Amniotic epithelial cell (primary cell): ENCODE measurements around the gene NALCN.

Experiments
- DNase-seq: peaks from one replicate; pipeline ENCODE4 v3.0.0-alpha.2; 2010; ENCODE audit warnings: low read depth

NALCN gene

DNA sequence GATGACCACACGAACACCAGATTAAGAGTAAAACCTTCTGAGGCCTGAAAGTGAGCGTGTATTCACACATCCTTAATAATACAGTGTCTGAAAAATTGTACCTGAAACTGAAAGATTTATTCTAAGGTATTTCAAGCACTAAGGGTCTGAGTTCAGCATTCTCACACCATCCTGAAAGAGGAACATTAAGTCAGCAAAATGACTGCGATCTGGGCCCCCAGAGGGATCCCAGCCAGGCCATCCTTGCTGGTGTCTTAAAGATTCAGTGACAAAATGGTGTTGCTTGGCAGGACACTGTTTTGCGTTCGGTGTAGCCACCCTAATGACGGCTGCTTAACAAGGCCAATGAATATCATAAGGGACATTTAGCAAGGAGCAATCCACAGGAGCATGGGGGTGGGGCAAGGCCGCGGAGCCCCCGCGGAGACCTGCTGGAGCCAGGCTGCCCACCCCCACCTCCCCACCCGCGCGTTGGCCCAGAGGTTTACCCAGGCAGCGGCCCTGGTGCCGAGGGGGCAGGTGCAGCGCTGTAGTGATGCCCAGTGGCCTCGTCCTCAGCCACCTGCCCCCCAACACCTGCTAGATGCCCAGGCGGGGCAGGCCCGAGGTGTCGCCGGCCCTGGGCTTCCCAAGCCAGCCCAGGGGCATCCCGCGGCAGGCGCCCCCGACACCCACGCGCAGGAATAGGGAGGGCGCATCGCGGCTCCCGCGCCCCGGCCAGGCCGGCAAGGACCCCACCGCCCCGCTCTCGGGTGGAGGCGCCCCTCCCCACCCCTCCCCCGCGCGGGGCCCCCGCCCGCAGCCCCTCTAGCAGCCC is 742 bp downstream of the NALCN start:
- DNase-seq = no peak

DNA sequence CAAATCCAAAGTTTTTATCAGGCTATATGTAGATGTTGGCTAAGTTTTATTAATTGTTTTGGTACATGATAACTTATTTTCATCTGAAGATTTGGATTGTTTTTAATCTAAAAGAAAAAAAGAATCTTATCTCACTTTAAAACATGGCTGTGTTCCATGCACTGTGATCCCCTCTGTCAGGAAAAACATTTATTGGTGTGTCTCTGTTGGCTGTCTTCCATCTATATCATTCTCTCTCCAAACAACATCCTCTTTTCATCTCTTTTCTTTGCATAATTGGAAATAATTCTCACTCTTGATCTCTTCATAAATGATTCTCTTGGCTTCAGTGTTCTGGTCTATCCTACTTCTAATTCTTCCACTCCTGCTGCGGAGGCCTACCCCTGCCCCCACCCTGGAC is 4.2 kb downstream of the NALCN start:
- no peak for DNase-seq

DNA sequence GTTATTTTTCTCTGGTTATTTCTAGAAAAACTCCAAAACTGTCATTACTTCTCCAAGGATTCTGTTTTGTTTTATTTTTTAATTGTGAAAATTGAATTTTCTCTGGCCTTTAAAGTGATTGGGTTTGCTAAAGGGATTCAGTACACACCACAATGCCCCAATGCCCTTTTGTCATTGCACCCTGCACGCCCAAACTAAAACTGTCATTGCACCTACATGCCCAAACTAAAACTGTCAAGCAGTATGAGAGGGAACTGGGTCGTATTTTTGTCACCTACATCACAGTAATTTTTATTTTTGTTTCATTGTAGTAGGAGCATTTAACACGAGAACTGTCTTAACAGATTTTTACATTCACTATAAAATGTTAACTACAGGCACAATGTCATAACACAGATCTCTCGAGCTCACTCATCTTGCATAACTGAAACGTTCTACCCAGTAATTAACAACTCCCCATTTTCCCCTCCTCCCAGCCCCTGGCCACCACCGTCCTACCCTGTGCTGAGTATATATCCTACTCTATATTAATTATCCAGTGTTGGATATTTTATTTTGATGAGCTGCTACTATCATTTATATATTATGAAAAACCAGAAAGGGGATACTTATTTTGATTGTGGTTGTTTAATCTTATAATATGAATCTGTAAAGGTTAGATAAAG is 7.2 kb downstream of the NALCN start:
- no peak for DNase-seq

DNA sequence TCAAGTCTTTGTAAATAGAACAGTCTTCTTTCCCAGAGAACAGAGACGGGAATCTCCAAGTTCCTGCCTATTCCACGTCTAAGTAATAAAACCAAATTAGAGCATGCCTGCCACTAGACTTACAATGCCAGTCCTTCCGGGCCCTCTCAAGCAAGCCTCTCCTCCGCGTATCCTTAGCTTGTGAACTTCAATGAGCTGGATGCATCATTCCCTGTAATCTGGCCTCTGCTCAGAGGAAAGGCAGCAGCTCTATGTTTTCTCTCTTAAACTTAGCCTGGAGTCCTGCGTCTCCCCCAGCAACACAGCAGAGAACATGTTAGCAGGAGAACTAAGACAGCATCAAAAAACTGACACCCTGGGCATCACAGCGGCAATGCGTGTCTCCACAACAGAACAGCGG is 8.2 kb downstream of the NALCN start:
- DNase-seq = no peak

DNA sequence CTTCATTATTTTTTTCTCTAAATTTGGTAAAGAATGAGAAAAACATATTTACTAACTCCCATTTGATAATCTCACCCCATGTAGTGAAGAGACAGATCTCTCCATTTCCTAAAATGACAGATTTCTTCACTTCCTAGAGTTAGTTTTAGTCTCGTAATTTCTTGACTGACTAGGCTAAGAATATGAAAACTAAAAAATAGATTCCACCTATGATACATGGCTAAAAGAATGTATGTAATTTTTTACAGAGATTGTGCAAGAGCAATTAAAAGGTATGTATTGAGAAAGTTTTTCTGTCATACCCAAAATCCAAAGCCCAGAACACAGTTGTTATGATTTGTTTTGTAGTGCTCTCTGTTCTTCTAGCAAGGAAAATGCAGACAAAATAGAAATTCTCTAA is 9.5 kb downstream of the NALCN start:
- DNase-seq = peak; percentile 33

DNA sequence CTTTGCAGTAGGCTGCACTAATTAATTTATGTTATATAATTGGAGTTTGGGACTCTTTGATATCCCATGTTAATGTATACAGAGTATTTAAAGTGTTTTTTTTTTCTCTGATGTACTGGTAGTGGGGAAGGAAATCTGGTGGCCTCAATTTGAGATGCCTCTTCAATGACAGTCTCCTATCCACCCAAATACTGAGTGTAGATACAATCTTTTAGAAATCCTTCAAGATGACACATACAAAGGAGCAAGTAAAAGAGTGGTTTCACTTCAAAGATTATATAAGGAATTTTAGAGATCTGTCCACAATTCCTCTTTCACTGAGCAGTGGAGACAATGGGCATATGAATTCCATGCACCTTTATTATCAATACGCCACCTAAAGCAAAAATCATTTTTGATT is 15.1 kb downstream of the NALCN start:
- no peak for DNase-seq

DNA sequence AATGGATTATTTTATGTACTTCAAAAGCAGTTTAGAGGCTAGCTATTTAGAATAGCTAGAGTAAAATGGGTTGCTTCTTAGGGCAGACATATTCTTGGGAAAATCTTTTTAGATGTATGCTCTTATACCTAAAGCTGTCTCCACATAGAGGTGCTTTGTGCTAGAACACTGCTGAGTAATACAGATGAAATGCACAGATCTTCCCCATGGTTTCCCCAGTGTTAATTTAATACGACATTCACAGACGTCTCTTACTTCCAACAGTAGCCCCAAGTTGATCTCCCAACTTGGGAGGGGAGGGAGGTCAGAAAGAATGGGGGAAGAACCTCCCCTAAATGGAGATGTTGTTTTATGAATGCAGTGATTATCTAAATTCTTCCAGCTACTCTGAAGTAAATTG is 16.9 kb downstream of the NALCN start:
- peak; percentile 51 for DNase-seq

DNA sequence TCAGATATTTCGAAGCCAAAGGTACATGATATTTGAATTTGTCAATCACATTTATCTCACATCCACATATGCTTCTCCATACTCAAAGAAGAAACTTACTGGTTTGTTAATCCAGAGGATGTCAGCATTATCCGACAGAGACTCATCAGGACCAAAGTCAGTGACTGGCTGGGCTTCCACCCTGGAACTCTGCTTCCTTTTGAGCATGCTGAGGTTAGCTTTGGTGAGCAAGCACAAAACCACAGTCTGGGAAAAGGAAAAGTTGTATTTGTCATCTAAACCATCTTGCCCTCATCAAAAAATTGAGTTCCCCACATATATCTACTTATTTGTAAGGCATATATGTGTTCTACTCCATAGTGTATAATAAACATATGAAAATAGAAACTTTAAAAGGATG is 17.4 kb downstream of the NALCN start:
- DNase-seq = peak; percentile 79

DNA sequence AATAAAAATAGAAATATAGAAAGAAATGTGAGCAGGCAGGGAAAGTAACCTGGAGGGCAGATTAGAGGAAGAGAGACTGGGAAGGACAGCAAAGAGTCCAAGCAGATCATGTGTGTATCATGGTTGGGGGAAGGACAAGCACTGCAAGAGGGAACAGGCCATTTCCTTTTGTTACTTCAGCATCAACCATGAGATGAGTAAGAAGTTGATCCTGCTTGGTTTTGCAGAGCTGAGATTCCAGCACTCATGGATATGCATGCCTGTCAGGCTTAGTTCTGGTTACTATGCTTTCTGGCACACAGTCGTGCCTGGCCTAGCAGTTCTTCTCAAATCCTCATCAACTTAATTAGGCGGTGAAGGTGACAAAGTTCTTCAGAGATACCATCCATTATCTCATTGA is 18.1 kb downstream of the NALCN start:
- DNase-seq = peak; percentile 70

DNA sequence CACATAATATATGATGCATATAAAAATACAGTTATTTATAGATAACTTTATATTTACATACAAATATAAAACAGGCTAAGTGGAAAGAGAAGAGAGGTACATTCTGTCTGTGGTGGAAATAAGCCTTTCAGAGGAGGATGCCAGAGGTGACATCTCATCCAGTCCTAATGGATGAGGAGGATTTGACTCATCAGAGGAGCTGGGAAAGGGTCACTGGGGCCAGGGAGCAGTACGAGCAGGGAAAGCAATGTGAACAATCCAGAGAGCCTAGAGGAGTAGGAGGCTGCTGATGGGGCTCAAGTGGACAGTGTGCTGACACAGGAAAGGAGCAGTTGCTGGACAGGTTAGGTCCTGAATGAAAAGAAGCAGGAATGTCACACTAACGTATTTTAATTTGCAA is 18.6 kb downstream of the NALCN start:
- peak; percentile 91 for DNase-seq

DNA sequence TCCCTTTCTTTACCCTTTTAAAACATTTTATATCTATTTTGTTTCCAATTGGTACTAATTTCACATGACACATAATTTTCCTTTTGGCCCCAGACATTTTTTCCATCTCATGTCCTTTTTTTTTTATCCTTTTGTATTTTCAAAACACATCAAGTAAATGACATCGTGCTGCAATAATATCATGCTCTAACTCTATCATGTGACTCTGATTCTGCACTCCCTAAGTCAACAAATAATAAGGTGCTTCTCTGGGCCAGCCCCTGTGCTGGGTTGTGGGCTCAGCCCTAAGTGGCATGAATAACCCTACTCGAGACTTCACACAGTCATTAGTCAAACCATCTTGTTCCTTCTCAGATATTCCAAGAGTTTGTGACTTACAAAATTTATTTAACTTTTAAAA is 21.7 kb downstream of the NALCN start:
- no peak for DNase-seq

DNA sequence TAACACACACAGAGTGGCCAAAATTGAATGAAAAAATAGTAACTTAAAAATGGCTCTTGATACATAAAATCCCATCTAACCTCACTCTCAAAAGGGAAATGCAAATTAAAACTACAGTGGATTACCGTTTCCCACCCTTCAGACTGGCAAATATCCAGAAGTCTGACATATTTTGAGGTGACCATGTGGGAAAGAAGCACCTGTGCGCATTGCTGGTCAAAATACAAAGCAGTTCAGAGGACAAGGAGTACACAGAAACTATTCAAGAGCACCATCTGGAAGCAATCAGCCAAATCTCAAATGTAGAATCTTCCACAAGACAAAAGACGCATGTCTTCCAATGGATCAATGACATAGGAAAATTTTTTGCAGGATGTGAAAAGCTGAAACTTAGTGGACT is 23.2 kb downstream of the NALCN start:
- no peak for DNase-seq

DNA sequence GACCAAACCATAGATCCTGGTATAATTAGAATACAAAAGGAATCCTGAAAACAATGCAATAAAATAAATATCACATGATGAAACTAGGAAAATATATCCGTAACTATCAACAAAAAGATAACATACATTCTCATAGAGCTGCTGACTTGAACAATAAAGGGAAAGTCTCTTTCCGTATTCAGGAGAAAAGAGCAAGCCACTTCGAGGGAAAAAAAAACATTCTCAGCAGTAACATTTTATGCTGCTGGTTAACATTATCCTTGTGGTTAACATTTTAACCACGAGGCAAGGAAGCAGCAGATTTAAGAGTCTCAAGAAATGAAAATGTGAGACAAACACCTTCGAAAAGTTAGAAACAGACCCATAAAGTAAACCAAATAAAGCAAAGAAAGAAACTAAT is 25.8 kb downstream of the NALCN start:
- DNase-seq = peak; percentile 78

DNA sequence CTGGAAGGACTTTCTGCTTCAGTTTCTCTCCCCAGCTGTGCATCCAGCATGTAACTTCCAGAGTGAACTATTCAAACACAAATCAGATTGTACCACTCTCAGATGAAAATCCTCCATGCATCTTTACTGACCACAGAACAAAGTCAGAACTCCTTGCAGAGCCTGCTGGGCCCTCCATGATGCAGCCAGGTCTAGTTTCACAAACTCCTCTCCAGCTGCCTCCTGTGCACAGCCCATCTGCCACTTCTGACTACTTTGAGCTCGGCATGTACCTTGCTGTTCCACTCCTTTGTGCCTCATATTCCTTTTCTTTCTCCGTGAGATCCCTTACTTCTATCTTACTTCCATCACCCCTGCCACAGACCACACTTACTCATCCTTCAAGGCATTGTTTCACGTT is 31.4 kb downstream of the NALCN start:
- no peak for DNase-seq

DNA sequence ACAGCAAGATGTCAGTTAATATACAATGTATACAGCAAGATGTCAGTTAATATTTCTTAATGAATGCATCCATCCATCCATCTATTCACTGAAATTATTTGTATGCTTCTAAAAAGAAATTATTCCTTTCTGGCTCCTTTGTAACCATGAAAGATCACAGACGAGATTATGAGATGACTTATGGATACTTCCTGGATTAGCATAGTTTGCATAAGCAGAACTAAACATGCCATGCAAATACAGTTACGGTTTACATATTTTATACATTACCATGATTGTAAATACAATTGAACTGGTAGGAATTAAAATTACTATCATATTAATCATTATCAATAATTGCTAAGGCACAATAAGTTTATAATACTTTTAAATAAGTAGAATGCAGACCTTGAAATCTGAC is 32.7 kb downstream of the NALCN start:
- no peak for DNase-seq

DNA sequence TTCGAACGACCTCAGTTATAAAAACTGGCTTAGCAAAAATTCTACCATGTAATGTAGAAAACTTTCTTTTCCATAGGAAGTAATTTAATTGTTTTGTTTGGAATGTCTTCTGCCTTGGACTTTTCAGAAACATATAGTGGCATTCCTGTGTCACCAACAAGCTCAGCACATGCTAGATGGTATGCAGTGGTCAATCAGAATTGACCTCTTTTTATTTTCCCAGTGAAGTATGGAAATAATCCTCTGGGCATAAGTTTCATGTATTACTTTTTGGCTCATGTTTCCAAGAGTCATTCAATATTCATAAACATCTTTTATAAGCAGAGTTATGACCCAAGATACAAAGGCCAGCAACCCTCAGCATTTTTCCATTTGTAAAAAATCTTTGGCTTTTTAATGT is 33.6 kb downstream of the NALCN start:
- DNase-seq = no peak

DNA sequence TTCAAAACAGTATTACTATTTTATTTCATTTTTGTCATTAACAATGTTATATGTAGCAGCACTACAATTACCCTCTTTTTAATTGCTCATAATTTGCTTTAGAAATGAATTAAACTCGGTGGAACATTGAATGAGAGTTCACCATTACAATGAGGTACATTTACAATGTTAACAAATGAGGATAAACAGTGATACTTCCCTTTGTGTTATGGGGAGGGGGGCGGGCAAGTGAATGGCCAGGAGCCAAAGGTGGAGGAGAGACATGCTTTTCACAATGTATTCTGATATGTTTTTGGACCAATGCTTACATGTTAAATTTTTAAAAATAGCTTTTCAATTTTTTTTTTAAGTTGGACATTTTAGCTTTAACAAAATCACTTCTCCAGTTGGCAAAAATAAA is 34.2 kb downstream of the NALCN start:
- DNase-seq = no peak

DNA sequence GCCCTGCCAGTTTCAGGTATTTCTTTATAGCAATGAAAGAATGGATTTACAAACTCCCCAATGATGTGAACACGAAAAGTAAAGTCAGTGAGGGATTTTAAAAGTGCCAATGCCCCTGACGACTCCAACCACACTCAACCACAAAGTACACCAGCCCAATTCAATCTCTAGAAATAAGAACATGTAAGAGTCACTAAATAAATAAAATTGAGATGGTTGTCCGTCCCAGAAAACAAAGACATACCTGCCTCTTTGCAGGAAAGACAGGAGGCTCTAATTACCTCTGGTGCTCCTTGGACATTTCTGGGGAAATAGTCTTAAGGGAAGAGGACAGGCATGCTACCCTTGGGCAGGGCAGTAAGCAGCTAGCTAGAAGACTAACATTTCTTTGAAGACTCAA is 55.8 kb downstream of the NALCN start:
- DNase-seq = no peak

DNA sequence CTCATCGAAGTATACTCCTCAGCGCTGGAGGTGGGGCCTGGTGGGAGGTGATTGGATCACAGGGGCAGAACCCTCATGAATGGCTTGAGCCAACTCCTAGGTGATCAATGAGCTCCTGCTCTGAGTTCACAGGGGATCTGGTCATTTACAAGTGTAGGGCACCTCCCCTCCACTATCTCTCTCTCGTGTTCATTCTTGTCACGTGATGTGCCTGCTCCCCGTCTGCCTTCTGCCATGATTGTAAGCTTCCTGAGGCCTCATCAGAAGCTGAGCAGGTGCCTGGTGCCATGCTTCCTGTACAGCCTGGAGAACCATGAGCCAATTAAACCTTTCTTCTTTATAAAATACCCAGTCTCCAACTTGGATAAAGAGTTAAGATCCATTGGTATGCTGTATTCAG is 61.4 kb downstream of the NALCN start:
- no peak for DNase-seq

DNA sequence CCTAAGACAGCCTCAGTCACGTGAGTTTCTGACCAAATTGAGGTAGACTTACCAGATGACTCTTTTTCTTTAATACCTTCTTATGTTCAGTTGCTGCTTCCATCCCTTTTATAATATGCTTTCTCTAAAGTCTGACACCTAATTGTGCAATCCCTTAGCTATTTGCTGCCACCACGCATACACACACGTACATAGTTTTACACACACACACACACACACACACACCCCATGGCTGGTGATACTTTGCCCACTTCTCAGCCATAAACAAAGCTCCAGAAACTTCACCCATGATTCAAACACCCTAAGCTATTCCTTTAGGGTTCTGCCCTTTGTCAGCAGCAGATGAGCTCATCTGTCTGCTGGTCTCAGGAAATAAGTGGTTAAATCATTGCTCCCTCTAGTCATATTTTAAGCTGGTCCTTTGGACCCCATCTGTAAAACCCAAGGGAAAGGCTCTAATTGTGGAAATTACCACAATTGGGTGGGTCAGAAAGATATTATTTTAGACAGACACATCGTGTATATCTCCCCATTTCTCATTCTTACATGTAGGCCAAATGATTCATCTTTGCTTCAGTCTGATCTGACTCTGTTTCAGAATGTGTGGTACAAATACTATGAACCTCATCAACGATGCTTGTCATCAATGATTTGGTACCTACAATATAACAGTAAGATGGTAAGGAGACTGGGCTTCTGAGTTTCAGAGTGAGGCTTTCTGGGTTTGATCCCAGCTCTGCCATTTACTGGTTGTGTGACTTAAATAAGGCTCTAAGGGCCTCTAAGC is 69.2 kb downstream of the NALCN start:
- peak; percentile 75 for DNase-seq

DNA sequence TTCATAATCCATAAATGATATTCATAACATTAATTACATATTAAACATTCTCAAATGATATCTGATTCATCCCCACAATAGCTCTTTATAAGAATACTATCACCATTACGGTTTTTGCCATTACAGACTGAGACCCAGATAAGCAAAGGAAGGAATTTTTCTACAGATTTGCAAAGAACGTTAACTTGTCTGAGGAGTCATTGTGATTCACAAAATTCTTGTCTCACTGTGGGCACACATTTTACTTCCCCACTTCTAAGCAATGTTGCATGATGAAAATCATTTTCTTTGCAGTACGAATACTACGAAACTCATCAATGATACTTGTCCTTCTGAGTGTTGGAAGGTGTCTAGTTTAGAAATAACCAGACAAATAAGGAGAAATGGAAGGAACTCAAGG is 70.1 kb downstream of the NALCN start:
- DNase-seq = peak; percentile 70

DNA sequence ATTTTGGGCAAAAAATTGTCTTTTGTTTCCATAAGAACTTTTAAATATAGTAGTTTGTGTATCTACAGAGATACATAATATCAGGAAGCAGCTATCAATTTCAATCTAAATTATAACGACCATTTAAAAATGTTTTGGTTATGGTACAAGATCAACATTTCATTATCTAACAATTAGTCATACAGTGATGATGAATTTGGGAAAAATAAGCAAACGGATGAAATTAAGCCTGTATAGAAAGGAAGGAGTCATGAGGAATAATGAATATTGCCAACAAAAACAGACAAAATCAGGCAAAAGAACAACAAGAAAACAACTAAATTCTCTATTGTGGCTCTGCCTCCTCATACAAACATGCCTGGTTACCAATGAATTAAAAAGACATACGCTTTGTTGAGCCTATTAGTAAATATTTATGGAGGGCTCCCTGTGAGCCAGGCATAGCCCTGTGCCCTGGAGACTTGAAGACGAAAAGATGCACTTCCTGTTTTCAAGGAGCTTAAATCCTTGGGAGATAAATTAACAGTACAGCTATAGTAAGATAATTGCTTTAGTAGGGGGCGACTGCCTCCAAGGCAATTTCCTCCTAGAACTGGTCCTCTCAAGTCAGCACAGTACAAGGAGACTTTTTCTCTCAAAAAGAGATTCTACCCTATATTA is 73.0 kb downstream of the NALCN start:
- DNase-seq = peak; percentile 8

DNA sequence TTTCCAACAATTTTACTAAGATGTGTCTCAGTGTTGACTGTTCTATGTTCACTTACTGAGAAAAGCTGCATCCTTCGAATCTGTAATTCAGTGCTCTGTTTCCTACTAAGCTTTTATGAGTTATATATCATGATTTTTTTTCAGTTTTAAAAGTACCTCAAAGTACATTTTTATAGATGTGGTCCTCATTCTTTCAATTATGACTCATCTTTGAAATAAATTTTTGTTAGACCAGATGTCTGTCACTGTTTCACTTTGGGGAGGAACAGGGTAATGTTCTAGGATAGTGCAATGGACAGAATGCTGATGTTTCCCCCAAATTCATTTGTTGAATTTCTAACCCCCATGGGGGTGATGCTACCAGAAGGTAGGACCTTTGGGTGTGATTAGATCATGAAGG is 74.8 kb downstream of the NALCN start:
- peak; percentile 2 for DNase-seq
